ENCODE measurements around the gene DIPK1A.

DIPK1A gene

GRCh38 chr1:92870591-92870990, 90.7 kb downstream of the DIPK1A start:
- DNase-seq: no peak

DNA sequence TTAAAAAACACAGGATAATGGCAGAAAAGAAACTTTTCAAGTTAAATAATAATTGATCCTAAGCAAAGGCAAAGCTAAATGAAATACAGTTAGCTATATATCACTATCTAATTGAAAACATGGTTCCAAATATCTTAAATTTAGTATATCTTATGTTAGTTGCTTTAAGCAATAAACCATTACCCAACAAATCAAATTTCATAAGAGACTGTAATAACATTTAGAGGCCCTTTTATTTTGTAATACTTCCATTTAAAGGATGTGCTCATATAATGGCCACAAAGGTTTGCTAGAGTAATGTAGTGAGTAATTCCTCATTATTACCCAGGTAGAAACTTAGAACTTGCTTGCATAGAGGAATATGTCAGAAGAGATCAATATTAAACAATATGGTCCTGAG, 97.1 kb downstream of the DIPK1A start:
- DNase-seq: no peak

- DNase-seq: no peak
Observed at GRCh38 chr1:92862605-92863004, 98.7 kb downstream of the DIPK1A start.

DNA sequence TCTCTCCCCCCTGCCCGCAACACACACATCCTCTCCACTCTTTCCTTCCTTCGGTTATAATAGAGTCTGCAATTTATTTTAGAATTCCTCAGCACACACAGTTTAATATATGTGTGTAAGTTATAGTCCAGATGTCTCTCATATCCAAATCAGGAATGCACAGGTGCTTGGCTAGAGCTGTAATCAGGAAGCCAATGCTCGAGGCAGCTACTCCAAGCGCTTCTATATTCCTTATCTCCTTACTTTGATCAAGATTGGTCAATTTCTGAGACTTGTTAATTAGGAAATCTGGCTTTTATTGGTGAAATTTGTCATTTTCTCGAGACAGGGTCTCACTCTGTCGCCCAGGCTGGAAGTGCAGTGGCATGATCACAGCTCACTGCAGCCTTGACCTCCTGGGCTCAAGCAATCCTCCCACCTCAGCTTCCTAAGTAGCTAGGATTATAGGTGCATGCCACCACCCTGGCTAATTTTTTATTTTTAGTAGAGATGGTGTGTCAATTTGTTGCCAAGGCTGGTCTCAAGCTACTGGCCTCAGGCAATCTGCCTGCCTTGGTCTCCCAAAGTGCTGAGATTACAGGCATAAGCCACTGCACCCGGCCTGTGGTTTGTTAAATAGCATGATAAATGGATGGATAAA, 101.7 kb downstream of the DIPK1A start:
- DNase-seq: no peak

- DNase-seq: peak; percentile 93
Observed at GRCh38 chr1:92858564-92859399, 102.5 kb downstream of the DIPK1A start.

- DNase-seq: no peak
Observed at GRCh38 chr1:92857817-92858216, 103.4 kb downstream of the DIPK1A start.

DNA sequence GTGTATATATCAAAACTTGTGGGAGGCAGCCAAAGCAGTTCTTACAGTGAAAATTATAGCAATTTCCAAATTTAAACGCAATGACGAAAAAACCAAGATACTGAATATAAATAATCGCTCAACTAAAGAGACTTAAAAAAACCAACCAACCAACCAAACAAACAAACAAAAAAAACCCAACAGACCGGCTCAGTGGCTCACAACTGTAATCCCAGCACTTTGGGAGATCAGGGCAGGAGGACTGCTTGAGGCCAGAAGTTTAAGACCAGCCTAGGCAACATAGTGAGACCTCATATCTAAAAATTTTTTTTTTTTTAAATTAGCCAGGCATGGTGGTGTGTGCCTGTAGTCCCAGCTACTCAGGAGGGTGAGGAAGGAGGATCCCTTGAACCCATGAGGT, 106.0 kb downstream of the DIPK1A start:
- DNase-seq: no peak

- DNase-seq: no peak
Observed at GRCh38 chr1:92854101-92854785, 107.0 kb downstream of the DIPK1A start.

GRCh38 chr1:92853299-92853698, 108.0 kb downstream of the DIPK1A start:
- no peak for DNase-seq

- peak; percentile 12 for DNase-seq
Observed at GRCh38 chr1:92851729-92852128, 109.5 kb downstream of the DIPK1A start.

- no peak for DNase-seq
Observed at GRCh38 chr1:92850019-92850418, 111.2 kb downstream of the DIPK1A start.

- no peak for DNase-seq
Observed at GRCh38 chr1:92848201-92848600, 113.1 kb downstream of the DIPK1A start.

DNA sequence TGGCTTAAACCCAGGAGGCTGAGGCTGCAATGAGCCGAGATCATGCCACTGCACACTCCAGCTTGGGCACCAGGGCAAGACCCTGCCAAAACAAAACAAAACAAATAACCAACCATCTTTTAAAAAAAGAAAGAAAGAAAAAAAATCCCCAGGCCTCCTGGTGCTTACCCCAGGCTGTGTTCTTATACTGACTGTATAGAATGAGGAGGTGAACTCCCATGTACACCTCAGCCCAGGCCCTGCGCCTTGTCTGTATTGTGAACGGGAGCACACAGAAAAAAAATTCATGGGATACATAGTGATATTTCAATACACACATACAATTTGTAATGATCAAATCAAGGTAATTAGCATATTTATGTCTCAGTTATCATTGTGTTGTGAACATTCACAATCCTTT, 115.4 kb downstream of the DIPK1A start:
- DNase-seq: no peak

- no peak for DNase-seq
Observed at GRCh38 chr1:92844439-92844838, 116.8 kb downstream of the DIPK1A start.

GRCh38 chr1:92843429-92844352, 117.6 kb downstream of the DIPK1A start:
- no peak for DNase-seq

- DNase-seq: no peak
Observed at GRCh38 chr1:92843046-92843423, 118.2 kb downstream of the DIPK1A start.

DNA sequence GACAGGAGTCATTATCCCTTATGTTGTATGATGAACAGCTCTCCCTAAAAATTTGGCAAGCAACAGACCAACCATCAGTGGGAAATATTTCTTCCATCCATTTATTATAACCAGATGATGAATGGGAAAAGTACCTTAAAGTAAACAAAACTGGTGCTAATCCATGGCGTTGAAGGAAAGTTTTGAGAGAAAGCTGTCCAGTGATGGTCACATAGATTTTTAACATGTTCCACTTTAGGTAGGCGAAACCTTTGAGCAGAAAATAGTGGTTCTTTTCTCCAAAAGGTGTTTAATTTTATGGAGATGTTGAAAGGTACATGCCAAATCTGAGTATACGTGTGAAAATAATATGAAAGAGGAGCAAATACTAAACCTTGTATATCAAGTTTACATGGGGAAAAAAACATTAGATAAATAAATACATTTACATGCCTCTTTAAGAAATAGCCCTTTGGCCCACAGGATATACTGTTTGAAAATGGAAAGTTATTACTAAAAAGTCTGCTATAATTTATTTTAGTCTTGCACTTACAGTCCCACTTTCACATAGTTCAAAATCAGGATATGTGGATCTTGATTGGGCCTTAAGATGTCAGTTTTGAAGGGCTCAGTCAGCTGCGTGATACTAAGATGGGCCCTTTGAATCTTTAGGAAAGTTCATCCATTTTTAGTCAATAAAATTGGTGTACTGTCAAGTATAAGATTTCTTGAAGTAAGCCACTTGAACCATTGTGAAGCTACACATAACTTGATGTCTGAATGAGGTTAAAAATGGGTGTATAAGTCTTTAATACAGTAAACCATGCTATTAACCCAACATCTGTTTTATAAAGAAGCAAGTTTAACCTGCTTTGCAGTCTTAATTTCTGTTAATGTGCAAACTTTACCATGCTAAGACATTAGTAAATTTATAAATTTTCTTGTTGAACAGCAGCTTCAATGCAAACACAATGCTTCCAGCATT, 118.9 kb downstream of the DIPK1A start:
- DNase-seq: no peak

- DNase-seq: no peak
Observed at GRCh38 chr1:92840600-92840999, 120.7 kb downstream of the DIPK1A start.

DNA sequence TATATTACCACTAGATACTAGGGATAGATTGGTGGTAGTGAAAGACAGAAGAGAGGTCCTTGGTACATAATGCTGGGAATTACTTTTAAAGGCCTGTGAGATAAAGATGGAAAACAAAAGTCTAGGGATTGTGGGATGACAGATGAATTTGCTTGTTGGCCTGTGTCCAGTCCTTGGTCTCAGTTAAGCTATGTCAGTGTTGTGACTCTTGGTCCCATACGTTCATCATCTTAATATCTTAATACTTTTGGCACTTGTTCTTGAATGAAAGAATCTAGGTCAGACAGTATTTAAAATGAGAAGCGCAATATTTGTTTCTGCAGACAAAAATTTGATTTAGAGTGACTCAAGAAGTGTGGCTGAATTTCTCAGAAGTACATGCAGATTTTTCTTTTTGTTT, 121.8 kb downstream of the DIPK1A start:
- DNase-seq: no peak

DNA sequence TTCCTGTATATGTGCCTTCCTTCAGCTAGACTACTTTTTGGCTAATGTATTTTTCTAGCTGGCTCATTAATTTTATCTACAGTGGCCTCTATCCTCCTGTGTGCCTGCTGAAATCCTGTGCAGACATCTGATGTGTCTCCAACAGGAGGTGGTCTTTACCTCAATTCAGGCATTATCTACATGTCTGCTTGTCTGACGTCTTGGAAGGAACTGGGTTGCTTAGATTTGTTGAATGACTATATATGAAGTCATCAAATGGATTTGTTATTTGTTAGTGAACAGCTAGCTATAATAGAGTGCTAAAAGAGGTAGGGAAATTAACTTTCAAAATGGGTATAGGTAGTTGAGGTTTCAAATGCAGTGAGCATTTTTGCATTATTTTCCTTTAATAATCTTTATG, 122.7 kb downstream of the DIPK1A start:
- DNase-seq: no peak

DNA sequence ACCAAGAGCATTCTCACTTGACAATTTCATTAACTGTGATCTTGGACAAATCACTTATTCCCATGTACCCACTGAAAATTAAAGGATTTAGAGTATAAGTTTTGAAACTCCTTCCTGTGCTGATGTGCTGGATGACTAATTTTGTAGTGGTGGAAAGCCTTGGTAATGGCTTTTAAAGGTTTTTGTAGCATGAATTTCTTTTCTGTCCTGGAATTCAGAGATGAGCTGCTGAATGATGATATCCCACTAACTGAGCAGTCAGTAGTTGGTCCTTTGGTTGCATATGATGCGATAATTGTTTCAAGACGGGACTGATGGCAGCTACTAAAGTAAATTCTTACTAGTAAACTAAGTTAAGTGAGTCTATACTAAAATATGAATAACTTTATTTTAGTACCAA, 124.2 kb downstream of the DIPK1A start:
- no peak for DNase-seq

DNA sequence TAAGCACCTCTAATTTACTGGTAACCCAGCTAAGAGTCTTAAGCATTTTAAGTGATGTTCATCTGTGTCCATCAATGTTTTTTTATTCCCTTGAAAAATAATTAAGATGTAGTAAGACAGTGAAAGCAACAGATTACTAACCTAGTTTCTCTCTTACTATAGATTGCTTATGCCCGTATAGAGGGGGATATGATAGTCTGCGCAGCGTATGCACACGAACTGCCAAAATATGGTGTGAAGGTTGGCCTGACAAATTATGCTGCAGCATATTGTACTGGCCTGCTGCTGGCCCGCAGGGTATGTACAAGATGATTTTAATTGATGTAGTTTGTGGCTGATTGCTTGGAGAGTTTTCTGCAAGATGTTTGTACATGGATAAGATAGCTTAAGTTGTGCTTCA, 126.6 kb downstream of the DIPK1A start:
- DNase-seq: no peak

Data from NCI-H2227 treated with DMSO at 0.1 percent for 48 hours (cell line).